Measurements from ENCODE around the gene MGAT5B. TPM values are rescaled to one million over a fixed set of nuclear protein-coding genes. Genes with fewer than 3 reads are reported as not detected.

MGAT5B gene, protein sequence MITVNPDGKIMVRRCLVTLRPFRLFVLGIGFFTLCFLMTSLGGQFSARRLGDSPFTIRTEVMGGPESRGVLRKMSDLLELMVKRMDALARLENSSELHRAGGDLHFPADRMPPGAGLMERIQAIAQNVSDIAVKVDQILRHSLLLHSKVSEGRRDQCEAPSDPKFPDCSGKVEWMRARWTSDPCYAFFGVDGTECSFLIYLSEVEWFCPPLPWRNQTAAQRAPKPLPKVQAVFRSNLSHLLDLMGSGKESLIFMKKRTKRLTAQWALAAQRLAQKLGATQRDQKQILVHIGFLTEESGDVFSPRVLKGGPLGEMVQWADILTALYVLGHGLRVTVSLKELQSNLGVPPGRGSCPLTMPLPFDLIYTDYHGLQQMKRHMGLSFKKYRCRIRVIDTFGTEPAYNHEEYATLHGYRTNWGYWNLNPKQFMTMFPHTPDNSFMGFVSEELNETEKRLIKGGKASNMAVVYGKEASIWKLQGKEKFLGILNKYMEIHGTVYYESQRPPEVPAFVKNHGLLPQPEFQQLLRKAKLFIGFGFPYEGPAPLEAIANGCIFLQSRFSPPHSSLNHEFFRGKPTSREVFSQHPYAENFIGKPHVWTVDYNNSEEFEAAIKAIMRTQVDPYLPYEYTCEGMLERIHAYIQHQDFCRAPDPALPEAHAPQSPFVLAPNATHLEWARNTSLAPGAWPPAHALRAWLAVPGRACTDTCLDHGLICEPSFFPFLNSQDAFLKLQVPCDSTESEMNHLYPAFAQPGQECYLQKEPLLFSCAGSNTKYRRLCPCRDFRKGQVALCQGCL
- 9.8 TPM for total RNA-seq

DNA sequence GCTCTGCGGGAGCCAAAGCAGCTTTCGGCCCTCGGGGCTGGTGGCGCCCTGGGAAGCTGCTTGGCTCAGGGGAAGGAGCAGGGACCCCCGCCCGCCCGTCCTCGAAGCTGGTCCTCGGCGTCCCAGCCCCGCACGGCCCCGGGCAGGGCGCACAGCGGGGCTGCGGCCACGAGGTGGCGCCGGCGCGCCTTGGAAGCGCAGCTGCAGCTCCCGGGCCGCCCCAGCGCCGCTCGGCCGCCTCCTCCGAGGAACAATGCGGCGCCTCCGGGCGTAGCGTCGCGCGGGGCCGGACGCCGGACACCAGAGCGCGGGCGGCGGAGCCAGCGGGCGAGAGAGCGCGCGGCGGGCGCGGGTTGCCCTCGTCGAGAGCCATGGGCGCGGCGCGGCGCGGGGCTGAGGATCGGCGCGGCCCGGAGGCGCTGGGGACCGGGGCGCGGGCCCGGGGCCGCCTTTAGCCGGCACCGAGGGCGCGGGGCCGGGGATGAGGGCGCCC lies at the start of gene MGAT5B:
MGAT5B (plus strand) TSS at position 229 of the 493 bp plus-strand sequence. CDS start 626 bp downstream, outside the sequence.

Other genes starting within 250 kb of the MGAT5B start
- gene ST6GALNAC1, start 224.6 kb upstream of the MGAT5B start, total RNA-seq = 2.0 TPM
- 220 TPM for gene MXRA7, start 157.4 kb upstream of the MGAT5B start, total RNA-seq
- gene JMJD6, start 141.8 kb upstream of the MGAT5B start, total RNA-seq = 30.1 TPM
- 31.7 TPM for gene METTL23, start 141.6 kb upstream of the MGAT5B start, total RNA-seq
- 172 TPM for gene SRSF2, start 131.1 kb upstream of the MGAT5B start, total RNA-seq
- gene MFSD11, start 130.3 kb upstream of the MGAT5B start, total RNA-seq = 77.8 TPM

All from camera-type eye (tissue), 1 donor.